Measurements from ENCODE around the gene RAB3A.
"Not testable (repeated sequence)": the region's sequence is repeated elsewhere in the genome, so short reads cannot be mapped to it uniquely, and the experiment has no call there.

Gene RAB3A

DNA sequence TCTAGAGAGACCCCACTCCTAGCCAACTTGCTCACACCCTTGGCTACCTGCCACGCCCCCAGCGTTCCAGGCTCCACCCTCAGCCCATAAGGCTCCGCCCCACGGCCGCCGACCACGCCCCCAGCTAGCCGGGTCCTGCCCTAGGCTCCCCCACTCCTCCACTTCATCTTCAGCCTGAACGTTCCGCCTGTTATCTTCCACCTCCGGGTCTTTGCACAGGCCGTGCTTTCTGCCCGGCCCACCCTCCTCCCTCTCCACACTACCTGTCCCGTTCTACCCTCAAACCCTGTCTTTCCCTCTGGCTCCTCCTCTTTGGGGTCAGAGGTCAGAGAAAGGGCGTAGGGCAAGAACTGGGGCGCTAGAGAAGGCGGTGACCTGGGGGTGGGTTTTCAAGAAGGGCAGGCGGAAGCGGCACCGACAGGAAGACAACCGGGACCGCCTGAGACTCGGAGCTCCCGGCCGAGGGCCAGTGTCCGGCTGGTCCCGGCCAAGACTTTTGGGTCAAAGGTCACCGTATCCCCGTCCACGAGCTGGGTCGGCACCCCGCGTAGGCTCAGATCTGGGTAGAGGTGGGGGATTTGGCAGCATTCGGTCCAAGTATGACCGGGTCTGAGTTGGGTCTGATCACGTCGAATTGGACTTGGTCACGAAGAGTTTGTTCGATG is 20.1 kb upstream of the RAB3A start:
- DNase-seq, result peak; percentile 92

DNA sequence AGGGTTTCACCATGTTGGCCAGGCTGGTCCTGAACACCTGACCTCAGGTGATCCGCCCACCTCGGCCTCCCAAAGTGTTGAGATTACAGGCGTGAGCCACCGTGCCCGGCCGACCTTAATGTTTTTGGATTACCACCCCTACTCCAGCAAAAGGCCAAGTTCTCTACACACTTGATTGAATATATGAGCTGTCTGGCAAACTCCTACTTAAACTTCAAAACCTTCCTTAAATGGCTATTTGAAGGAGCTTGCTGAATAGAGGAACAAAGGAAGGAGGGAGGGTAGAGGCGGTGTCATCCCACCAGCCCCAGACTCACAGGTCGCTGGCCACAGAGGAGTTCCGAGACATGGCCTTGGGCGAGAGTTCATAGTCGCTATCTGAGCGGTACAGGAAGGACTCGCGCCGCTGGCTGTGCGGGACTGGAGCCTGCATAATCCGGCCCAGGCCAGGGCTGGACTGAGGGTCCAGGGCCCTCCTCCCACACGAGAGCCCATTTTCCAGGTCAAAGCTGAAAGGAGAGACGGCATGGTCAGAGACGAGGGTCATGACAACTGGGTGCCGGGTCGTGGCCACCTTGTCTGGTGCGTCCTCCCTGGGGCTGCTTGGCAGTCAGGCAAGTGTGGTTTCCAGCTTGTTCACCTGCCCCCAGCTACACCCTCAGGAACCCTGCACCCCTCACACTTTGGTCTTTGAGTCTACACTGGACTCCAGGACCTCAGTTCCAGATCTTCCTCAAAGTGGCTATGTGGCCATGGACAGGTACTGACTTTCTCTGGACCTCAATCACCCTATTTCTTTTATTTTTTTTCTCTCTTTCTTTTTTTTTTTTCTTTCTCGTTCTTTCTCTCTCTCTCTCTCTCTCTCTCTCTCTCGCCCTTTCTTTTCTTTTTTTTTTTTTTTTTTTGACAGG is 18.2 kb upstream of the RAB3A start:
- peak; percentile 64 for DNase-seq

DNA sequence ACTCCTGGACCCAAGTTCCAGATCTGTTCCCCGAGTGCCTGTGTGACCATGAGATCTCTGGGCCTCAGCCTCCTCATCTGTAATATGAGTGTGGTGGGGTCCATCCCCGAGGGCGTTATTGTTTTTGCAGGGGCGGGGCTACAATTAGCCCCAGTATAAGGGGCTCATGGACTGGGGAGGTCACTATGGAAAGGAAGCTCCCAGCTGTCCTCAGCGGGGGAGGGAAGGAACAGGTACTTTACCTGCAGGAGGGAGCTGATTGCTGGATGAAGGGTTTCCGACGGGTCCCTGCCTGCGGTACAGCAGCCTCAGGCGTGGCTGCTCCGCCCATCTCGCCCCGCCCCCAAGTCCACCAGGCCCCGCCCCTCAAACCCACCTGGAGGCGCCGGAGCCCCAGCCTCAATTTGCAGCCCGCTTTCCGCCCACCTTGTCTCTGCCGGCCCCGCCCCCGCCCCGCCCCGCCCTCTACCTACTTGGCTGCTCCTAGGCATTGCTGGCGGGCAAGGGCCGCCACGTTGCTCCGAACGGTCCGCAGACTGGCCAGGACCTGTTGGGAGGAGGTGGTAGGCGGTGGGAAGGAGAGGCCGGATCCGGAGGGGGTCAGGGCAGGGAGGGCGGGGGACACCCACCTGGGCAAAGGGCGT is 16.9 kb upstream of the RAB3A start:
- peak; percentile 85 for DNase-seq

DNA sequence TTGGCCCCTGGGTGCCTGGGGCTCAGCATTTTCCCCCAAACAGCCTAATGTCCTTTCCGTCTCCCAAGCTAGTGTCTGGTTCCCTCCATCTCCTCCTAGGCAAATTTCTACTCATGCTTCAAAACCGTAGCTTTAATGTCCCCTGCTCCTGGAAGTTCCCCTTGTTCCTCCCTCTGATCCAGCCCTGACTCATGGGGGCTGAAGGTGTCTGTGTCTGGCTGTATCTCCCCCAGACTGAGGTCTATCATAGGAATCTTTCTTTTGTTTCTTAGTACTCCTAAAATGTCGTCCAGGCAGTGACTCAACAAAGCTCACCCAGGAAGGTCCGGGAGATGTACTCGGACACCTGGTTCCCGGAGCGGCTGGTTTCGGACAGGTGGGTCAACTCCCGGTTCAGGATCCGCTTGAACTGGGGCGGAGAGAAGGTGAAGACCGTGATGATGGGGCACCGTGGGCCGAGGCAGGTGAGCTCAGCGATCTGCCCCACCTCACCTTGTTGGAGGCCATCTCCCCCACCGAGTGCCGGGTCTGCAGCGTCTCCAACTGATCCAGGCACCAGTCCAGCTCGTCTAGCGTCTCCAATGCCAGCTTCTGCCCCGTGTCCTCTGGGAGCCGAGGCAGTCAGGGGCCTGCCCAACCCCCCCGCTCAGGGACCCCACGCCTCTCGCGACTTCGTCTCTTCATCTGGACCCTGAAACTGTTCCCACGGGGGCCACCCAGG is 16.2 kb upstream of the RAB3A start:
- DNase-seq, result no peak

DNA sequence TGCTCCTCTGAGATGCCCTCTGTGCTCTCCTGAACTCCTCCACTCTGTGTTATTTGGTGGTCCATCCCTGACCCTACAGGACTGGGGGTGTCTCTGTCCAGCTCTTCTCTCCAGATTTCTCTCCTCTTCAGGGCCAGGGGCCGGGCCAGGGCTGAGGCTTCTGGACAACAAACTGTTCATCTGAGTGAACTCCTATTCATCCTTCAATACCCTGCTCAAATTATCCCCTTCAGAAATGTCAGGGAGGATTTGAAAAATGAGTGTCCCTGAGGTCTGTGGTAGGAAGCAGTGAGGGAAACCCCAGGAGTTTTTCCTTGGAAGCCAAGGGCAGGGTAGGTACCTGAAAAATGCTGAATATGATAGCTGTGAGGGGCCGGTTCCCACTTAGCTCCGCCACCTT is 14.8 kb upstream of the RAB3A start:
- no peak for DNase-seq

DNA sequence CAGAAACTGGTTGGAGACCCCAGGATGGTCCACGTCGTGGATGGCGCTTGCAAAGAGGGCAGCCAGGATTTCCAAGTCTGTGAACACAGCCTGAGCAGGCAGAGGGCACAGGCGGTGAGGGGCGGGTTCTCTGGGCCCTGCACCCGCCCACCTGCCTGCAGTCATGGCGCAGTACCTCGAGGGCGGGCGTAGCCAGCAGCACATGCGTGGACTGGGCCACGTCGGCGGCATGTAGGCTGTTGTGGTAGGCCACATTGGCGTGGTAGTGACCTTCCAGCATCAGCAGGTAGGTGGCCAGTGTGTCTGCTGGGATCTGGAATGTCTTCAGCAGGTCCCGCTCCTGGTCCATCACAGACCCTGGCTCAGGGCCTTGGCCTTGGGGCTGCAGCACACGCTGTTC is 14.3 kb upstream of the RAB3A start:
- no peak for DNase-seq

- no peak for DNase-seq
Measured at GRCh38 chr19:18216789-18217188, 12.9 kb upstream of the RAB3A start.

GRCh38 chr19:18214779-18215433 is 11.1 kb upstream of the RAB3A start:
- DNase-seq, result no peak

DNA sequence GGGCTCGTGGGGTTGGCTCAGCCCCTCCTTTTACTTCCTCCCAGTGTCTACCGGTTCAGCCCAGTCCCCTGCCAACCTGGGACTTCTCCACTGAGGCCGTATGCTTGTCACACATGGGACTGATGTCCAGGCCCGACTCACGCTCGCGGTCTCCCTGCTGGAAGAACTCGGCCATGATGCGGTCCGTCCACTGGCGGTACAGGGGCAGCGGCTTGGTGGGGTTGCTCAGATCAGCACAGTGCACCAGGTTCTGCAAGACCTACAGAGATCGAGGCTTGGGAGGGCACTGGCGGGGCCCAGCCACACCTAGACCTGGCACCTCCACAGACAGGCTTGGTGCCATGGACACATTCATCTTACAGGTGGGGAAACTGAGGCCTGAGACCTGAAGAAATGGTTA is 7.8 kb upstream of the RAB3A start:
- no peak for DNase-seq

- DNase-seq, result not testable (repeated sequence)
Measured at GRCh38 chr19:18209912-18210311, 6.1 kb upstream of the RAB3A start.

DNA sequence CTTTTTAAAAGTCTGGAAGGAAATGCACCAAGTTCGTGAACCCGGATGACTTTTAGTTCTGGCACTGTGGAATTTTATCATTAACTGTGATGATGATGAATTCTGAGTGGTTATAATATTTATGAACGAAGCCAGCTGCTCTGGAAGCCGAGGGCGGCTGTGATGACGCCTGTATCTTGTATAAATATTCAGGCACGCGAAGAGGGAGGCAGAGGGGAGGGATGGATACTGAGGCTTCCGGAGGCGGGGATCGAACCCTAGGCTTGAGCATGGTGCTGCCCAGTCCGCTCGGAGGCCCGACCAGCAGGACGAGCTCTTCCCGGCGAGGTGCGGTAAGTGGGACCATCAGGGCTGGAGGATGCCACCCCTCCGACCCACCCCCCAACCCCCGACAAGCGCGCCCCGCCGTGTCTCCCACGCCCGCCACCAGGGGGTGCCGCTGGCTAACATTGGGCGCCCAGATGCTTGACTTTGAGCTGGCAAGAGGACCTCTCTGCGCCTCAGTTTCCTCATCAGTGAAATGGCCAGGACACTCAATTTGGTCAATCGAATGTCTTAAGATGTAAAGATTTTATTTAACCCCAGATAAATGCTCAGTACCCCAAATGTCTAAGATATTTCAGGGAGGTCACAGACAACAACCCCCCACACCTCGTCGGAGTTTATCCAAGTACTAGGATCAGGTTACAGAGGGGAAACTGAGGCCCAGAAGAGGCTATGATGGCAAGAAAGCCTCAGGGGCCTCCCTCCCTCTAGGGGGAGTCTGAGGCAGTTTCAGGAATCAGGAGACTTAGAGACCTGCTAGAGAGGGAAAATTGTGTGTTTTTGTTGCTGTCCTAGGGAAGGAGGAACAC is 4.5 kb upstream of the RAB3A start:
- DNase-seq, result peak; percentile 71

DNA sequence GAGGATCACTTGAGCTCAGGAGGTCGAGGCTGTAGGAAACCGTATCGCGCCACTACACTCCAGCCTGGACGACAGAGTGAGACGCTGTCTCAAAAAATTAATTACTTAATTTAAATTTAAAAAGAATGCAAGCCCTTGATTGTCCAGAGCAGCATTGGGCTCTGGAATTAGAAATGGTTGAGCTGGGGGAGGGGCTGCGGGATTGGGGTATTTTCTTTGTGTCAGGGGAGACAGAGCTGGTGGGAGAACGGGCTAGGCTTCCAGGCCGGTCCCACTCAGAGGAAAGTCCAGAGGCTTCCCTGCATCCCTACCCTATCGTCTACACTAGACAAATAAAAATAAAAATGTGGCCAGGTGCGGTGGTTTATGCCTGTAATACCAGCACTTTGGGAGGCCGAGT is 2.2 kb upstream of the RAB3A start:
- DNase-seq, result peak; percentile 44

- DNase-seq, result peak; percentile 74
Measured at GRCh38 chr19:18205200-18205892, 1.5 kb upstream of the RAB3A start.

- peak; percentile 76 for DNase-seq
Measured at GRCh38 chr19:18204394-18205199, 755 bp upstream of the RAB3A start.

DNA sequence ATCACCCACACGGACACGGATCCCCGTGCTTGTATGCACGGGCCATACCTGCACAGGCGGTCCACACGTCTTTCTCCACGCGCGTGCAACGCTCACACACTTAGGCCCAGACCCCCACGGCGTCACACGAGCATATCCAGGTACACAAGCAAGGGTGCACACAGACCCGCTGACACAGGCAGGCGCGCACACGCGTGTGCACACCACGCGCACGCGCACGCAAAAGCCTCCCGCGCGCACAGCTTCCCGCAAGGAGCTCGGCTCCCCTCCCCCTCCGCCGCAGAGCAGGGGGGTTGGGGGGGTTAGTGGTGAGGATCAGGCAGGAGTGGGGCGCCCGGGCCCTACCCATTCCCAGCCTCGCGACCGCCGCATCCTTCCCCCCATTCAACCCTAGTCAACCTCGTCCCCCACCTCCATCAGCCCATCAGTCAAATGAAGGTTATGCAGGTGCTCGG is 407 bp downstream of the RAB3A start:
- DNase-seq, result no peak

DNA sequence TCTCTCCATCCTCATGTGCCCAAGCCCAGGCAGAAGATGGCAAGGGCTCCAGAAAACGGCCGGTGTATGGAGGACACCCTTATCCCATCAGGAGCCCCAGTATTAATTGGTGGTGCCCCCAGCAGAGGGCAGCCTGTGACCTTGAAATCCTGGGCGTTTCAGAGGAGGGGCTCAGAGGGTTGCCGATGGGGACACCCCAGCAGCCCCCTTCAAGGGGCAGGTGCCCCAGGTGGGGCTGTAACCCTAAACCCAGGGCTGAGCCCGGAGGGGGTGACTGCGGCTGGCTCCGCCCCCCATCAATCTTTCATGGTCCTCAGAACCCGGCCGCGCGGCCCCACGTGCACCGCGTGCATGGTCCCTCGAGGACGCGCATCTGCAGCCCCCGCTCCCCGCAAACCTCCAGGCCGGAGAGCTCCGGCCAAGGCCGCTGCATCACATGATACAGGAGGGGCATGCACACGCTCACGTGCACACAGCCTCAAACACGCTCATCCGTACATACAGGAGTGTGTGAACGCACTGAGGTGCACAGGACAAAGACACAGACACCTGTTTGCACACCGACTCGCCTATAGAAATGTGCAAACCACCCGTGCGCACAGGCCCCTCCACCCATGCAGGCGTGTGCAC is 949 bp downstream of the RAB3A start:
- DNase-seq, result peak; percentile 53

GRCh38 chr19:18202397-18202777 is 1.5 kb downstream of the RAB3A start:
- no peak for DNase-seq

DNA sequence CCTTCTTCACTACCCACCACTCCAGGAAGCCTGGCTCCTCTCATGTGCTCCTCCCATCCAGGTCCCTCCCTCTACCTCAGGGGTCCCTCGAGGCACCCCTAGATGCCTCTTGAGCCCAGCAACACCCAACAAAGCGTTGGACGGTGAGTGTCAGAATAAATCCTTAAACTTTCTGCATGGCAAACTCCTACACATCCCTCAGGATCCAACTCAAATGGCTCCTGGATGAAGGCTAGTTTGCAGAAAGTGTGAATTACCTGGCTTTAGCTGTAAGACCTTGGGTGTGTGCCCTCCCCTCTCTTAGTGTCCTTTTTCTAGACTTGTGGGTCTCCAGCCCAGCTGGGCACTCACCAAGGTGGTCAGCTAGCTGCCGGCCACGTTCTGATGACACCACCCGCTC is 5.5 kb downstream of the RAB3A start:
- DNase-seq, result no peak

- DNase-seq, result no peak
Measured at GRCh38 chr19:18197941-18198340, 5.9 kb downstream of the RAB3A start.

DNA sequence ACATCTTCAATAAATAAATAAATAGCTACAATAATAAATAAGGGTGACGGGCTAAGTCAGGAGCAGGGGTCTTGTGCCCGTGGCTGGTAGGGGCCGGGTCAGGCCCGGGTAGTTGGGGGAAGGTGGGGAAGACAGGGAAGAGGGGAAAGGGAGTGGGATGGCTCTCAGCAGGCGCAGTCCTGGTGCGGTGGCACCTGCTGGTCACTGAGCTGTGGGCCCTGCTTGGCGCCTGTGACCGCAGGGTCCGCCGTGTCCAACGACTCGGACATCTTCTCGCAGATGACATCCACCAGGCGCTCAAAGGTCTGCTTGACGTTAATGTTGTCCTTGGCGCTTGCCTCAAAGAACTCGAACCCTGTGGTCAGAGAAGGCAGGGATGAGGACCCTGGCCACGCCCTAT is 6.5 kb downstream of the RAB3A start:
- DNase-seq, result no peak

Data from islet precursor cell (in vitro differentiated cells).